ELR (cell line): ENCODE results near the gene SPPL3.
A peak's percentile ranks its signal among the peaks of the same experiment; 100 is the strongest.
"Not testable (repeated sequence)": the region's sequence is repeated elsewhere in the genome, so short reads cannot be mapped to it uniquely, and the experiment has no call there.

Experiments used
- DNase-seq: peaks from one replicate; pipeline ENCODE4 v3.0.0-alpha.2; 2015; ENCODE audit warnings: low read depth

Gene SPPL3

GRCh38 chr12:120744922-120745493 is 159.2 kb downstream of the SPPL3 start:
- no peak for DNase-seq

- DNase-seq = no peak
These were observed 162.4 kb downstream of the SPPL3 start for GRCh38 chr12:120741476-120742421.

- no peak for DNase-seq
These were observed 163.3 kb downstream of the SPPL3 start for GRCh38 chr12:120740871-120741270.

GRCh38 chr12:120739821-120740613 is 164.1 kb downstream of the SPPL3 start:
- DNase-seq = no peak

GRCh38 chr12:120739031-120739762 is 165.0 kb downstream of the SPPL3 start:
- no peak for DNase-seq

GRCh38 chr12:120738252-120739030 is 165.7 kb downstream of the SPPL3 start:
- DNase-seq = no peak

GRCh38 chr12:120737557-120738251 is 166.5 kb downstream of the SPPL3 start:
- no peak for DNase-seq

GRCh38 chr12:120736404-120737331 is 167.5 kb downstream of the SPPL3 start:
- DNase-seq = no peak

- DNase-seq = peak; percentile 28
These were observed 169.0 kb downstream of the SPPL3 start for GRCh38 chr12:120735181-120735580.

- no peak for DNase-seq
These were observed 169.9 kb downstream of the SPPL3 start for GRCh38 chr12:120734210-120734609.

- no peak for DNase-seq
These were observed 170.6 kb downstream of the SPPL3 start for GRCh38 chr12:120733574-120733973.

GRCh38 chr12:120732198-120732597 is 172.0 kb downstream of the SPPL3 start:
- DNase-seq = not testable (repeated sequence)

GRCh38 chr12:120726961-120727360 is 177.2 kb downstream of the SPPL3 start:
- no peak for DNase-seq

- no peak for DNase-seq
These were observed 177.7 kb downstream of the SPPL3 start for GRCh38 chr12:120726510-120726793.

GRCh38 chr12:120725659-120726509 is 178.3 kb downstream of the SPPL3 start, which contains the start of gene ACADS:
Gene ACADS, plus strand, starts transcription at chr12:120725826. Its CDS starts 60 bp downstream, at chr12:120725886.
- peak; percentile 89 for DNase-seq

GRCh38 chr12:120725151-120725658 is 179.0 kb downstream of the SPPL3 start:
- no peak for DNase-seq

GRCh38 chr12:120724720-120725119 is 179.4 kb downstream of the SPPL3 start:
- no peak for DNase-seq

GRCh38 chr12:120722784-120723183 is 181.4 kb downstream of the SPPL3 start:
- DNase-seq = no peak
